OCI-LY1 (cell line): ENCODE results near the gene KCNB1.

ENCODE experiments used
- H2AFZ ChIP-seq: fragments of 200-600 bp; sonication (generic), shearing (Covaris generic); 2 replicates; pipeline ENCODE4 v1.6.0; 2014; ENCODE audit warnings: antibody characterized with exemption, mild to moderate bottlenecking, low read length
- H3F3A ChIP-seq: fragments of 200-600 bp; sonication (generic), shearing (Covaris generic); 2 replicates; pipeline ENCODE4 v1.6.0; 2014; ENCODE audit warnings: mild to moderate bottlenecking, antibody characterized with exemption, low read length, moderate library complexity; ENCODE audit not compliant: insufficient read depth
- H3K27ac ChIP-seq: fragments of 200-600 bp; sonication (generic); 2 replicates; pipeline ENCODE4 v1.5.1; 2014; ENCODE audit warnings: low read length, mixed run types, mild to moderate bottlenecking, low read depth; ENCODE audit not compliant: poor library complexity, severe bottlenecking
- H3K27me3 ChIP-seq: fragments of 200-600 bp; sonication (generic); 2 replicates; pipeline ENCODE4 v1.6.0; 2014; ENCODE audit warnings: antibody characterized with exemption, mild to moderate bottlenecking, low read length, moderate library complexity; ENCODE audit not compliant: insufficient read depth
- H3K36me3 ChIP-seq: fragments of 200-600 bp; sonication (generic); 2 replicates; pipeline ENCODE4 v1.6.1; 2014; ENCODE audit warnings: mild to moderate bottlenecking, antibody characterized with exemption, low read length, moderate library complexity, mixed read lengths; ENCODE audit not compliant: insufficient read depth
- H3K4me1 ChIP-seq: fragments of 200-600 bp; sonication (generic); 2 replicates; pipeline ENCODE4 v1.5.1; 2014; ENCODE audit warnings: mild to moderate bottlenecking, low read length, moderate library complexity; ENCODE audit not compliant: insufficient read depth, severe bottlenecking
- H3K4me2 ChIP-seq: fragments of 200-600 bp; sonication (generic), shearing (Covaris generic); 2 replicates; pipeline ENCODE4 v1.6.1; 2014; ENCODE audit warnings: low read length
- H3K4me3 ChIP-seq: fragments of 200-600 bp; sonication (generic); 2 replicates; pipeline ENCODE4 v1.5.1; 2014; ENCODE audit warnings: low read length, low read depth, mild to moderate bottlenecking, mixed read lengths; ENCODE audit not compliant: poor library complexity, severe bottlenecking
- H3K79me2 ChIP-seq: fragments of 200-600 bp; shearing (Covaris generic); 2 replicates; pipeline ENCODE4 v1.6.1; 2016; ENCODE audit warnings: mixed run types, low read length, mixed read lengths; ENCODE audit not compliant: insufficient read depth
- H3K9ac ChIP-seq: fragments of 200-600 bp; sonication (generic), shearing (Covaris generic); 2 replicates; pipeline ENCODE4 v1.6.1; 2014; ENCODE audit warnings: mild to moderate bottlenecking, low read length, mixed read lengths
- H3K9me2 ChIP-seq: fragments of 200-600 bp; sonication (generic), shearing (Covaris generic); 2 replicates; pipeline ENCODE4 v1.6.1; 2014; ENCODE audit warnings: low read depth, mild to moderate bottlenecking, low read length, mixed read lengths
- H3K9me3 ChIP-seq: fragments of 200-600 bp; shearing (Covaris generic); 2 replicates; pipeline ENCODE4 v1.6.1; 2014; ENCODE audit warnings: low read length, mixed read lengths
- H4K20me1 ChIP-seq: fragments of 200-600 bp; sonication (generic), shearing (Covaris generic); 2 replicates; pipeline ENCODE4 v1.6.0; 2016; ENCODE audit warnings: mild to moderate bottlenecking, low read length; ENCODE audit not compliant: insufficient read depth
- EZH2 ChIP-seq: fragments of 200-600 bp; sonication (generic), shearing (Covaris generic); IDR thresholded peaks from 2 replicates; pipeline ENCODE4 v1.8.0; 2017; ENCODE audit warnings: borderline replicate concordance, mixed run types, mild to moderate bottlenecking, antibody characterized with exemption, low read length, moderate library complexity, mixed read lengths
- TF ChIP-seq, protein P1 (sequence below): fragments of 200-600 bp; sonication (generic), shearing (Covaris generic); IDR thresholded peaks from 2 replicates; pipeline ENCODE4 v1.5.1; 2017; ENCODE audit warnings: mild to moderate bottlenecking, antibody characterized with exemption, low read length, moderate library complexity, mixed read lengths

KCNB1 gene

GRCh38 chr20:49375170-49375569 is 107.3 kb downstream of the KCNB1 start:
- H2AFZ ChIP-seq = no peak overlapping the region
- H3K4me1 ChIP-seq = no peaks in the 10 kb centered on the region
- no peaks in the 10 kb centered on the region for H3K36me3 ChIP-seq
- H3K4me2 ChIP-seq = no peak overlapping the region
- H4K20me1 ChIP-seq = no peaks in the 10 kb centered on the region
- peaks cover 9% of the 10 kb centered on the region; the same call in 1 of the 2 replicates for H3K27me3 ChIP-seq
- no peaks in the 10 kb centered on the region for H3F3A ChIP-seq
- H3K9me2 ChIP-seq = no peaks in the 10 kb centered on the region
- no peaks in the 10 kb centered on the region for H3K79me2 ChIP-seq
- no peaks in the 10 kb centered on the region for H3K9me3 ChIP-seq
- no peak overlapping the region for H3K27ac ChIP-seq
- no peak overlapping the region for H3K4me3 ChIP-seq
- H3K9ac ChIP-seq = no peak overlapping the region
- no peak for TF ChIP-seq EZH2
- TF ChIP-seq, protein P1, sequence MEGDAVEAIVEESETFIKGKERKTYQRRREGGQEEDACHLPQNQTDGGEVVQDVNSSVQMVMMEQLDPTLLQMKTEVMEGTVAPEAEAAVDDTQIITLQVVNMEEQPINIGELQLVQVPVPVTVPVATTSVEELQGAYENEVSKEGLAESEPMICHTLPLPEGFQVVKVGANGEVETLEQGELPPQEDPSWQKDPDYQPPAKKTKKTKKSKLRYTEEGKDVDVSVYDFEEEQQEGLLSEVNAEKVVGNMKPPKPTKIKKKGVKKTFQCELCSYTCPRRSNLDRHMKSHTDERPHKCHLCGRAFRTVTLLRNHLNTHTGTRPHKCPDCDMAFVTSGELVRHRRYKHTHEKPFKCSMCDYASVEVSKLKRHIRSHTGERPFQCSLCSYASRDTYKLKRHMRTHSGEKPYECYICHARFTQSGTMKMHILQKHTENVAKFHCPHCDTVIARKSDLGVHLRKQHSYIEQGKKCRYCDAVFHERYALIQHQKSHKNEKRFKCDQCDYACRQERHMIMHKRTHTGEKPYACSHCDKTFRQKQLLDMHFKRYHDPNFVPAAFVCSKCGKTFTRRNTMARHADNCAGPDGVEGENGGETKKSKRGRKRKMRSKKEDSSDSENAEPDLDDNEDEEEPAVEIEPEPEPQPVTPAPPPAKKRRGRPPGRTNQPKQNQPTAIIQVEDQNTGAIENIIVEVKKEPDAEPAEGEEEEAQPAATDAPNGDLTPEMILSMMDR = no peak

- no peak overlapping the region for H3K9ac ChIP-seq
- H3K4me3 ChIP-seq = no peak overlapping the region
- H3K27me3 ChIP-seq = peaks cover 9% of the 10 kb centered on the region; the same call in 1 of the 2 replicates
- H3K4me2 ChIP-seq = no peak overlapping the region
- H3K4me1 ChIP-seq = no peaks in the 10 kb centered on the region
- TF ChIP-seq, protein P1 = no peak
- no peak for TF ChIP-seq EZH2
- H3K9me3 ChIP-seq = no peaks in the 10 kb centered on the region
- no peaks in the 10 kb centered on the region for H3K79me2 ChIP-seq
- H4K20me1 ChIP-seq = no peaks in the 10 kb centered on the region
- no peaks in the 10 kb centered on the region for H3K36me3 ChIP-seq
- no peak overlapping the region for H3K27ac ChIP-seq
- H3K9me2 ChIP-seq = no peaks in the 10 kb centered on the region
- H2AFZ ChIP-seq = no peak overlapping the region
- no peaks in the 10 kb centered on the region for H3F3A ChIP-seq
Measured at GRCh38 chr20:49372095-49372734, 110.3 kb downstream of the KCNB1 start.

- no peaks in the 10 kb centered on the region for H3K36me3 ChIP-seq
- H3K9me2 ChIP-seq = no peaks in the 10 kb centered on the region
- H3K9ac ChIP-seq = no peak overlapping the region
- H3K4me3 ChIP-seq = no peak overlapping the region
- H4K20me1 ChIP-seq = no peaks in the 10 kb centered on the region
- H3K27ac ChIP-seq = no peak overlapping the region
- peaks cover 9% of the 10 kb centered on the region for H3K27me3 ChIP-seq
- H3K9me3 ChIP-seq = no peaks in the 10 kb centered on the region
- no peak for TF ChIP-seq EZH2
- TF ChIP-seq, protein P1 = no peak
- no peak overlapping the region for H3K4me2 ChIP-seq
- no peak overlapping the region for H2AFZ ChIP-seq
- H3K79me2 ChIP-seq = no peaks in the 10 kb centered on the region
- H3K4me1 ChIP-seq = no peaks in the 10 kb centered on the region
- no peaks in the 10 kb centered on the region for H3F3A ChIP-seq
Measured at GRCh38 chr20:49368596-49368995, 113.9 kb downstream of the KCNB1 start.
